GOT3 (cell line): ENCODE results near the gene ZNF407.

Experiments used
- DNase-seq: peaks from one replicate; lab custom pipeline; 2025; ENCODE audit warnings: mixed read lengths; lab: John Stamatoyannopoulos, UW

Gene ZNF407

DNA sequence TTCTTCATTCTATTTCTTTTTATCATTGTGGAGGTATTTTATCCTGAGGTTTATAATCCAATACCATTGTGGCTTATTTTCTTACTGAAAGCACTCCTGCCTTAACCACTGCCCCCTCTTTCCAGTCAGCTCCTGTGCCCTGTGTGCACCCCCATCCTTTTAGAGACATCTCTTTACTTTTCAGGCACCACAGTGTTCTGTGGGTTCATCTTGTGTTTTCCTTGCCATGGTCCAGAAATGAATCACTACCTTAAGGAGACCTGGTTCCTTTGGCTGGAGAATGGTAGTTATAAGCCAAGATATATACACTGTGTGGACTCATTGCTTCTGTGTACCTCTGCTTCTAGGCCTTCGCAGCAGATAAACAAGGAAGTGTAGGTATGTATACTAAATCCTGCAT lies 332.9 kb downstream of the ZNF407 start:
- DNase-seq, result no peak

DNA sequence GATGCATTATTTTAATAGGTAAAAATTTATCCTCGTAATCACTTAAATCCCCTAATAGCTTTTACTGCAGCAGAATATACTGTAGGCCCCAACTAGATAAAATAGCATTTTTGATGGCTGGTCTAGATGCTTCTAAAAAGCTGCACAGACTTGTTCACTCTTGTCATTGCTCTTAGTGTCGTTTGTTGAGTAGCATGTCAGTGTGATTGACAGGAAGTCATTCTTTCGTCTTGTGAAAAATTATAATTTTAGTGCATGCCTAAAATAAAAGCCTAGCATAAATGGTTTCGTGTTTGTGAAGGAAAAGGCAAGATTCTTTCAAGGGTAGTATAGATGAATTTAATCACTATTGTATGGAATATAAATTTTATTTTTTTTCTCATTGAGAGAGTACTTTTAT lies 336.3 kb downstream of the ZNF407 start:
- no peak for DNase-seq

- DNase-seq, result no peak
Measured at GRCh38 chr18:74935434-74935833, 337.8 kb downstream of the ZNF407 start.

DNA sequence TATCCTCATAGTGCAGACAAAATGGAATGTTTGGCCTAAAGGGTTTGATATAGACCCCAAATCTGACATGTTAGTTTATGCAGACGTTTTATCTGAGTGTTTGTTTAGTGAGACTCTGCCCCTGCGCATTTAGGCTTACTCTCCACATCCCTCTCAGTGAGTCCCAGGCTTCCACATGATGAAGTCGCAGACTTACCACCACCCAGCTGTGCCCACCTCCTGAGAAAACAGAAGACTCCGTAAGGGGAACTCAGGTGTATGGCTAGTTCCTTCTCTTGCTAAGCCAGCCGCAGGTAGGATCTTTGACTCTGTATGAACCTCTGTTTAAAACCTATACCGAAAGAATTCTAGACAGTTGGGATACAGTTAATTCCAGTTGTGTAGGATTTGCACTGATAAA lies 338.7 kb downstream of the ZNF407 start:
- no peak for DNase-seq

- no peak for DNase-seq
Measured at GRCh38 chr18:74937291-74937690, 339.6 kb downstream of the ZNF407 start.

DNA sequence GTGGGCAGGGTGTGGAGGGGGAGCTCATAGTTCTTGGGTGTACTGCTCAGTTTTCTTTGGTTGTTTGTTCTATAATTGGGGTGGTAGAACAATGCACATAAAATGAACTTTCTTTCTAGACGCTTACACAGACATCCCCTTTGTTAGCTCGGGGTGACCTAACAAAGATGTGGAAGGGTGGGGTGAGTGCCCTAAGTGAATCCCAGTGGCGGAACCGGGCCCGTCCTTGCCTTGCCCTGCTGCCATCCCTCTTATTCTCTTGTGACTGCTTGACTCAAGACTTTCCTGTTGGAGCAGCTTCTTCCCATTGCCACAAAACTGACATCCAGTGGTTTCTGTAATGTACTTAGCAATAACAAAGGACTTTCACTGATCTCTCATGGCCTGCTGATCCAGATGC lies 343.2 kb downstream of the ZNF407 start:
- DNase-seq, result no peak

GRCh38 chr18:74942319-74942910 lies 344.7 kb downstream of the ZNF407 start:
- DNase-seq, result no peak

DNA sequence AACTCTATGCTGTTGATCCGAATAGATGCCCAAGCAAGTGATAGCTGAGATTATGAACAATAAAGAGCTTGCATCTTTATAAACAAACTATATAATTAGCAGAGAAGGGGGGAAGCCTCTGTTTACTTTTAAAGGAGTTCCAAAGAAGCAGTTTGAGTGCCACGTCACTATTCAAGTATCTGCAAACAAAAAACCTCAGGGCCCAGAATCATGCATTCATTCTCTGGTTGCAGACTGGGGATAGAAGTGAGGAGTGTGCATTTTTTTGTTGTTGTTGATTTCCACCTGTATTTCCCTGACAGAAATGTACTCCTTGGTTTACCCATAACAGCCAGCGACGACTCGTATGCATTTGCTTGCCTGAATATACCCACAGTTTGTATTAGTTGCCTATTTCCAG lies 347.0 kb downstream of the ZNF407 start:
- no peak for DNase-seq

DNA sequence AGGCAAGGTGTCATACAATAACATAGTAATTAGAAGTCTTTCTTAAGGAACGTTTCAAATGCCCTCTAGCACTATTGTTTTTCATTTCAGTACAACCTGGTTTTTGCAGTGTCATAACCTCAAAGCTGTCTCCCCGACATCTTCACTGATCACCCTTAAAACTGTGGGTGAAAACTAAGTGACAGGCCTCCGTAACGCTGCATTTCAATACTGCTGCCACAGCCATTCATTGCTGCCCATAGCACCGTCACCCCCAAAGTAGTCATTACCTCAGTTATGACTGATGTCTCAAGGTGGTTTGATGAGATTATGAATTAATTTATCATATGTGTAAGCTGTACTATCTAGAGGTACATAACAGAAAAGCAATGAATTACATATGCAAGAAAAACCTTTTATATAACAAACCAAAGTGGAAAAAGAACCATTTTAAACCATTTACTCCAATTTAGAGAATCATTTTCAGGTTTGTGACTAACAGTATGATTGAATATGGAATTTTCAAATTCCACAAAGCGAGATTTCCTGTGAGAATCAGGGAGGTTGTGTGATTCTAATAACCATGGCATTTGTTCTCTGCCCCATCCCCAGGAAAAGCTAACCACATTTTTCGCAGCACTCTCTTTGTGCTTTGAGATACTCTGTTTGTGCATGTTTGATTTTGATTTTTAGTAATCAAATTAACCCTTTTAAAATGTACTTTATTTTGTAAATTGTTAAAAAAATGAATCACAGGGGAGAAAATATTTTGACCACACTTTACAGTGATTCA lies 348.3 kb downstream of the ZNF407 start:
- no peak for DNase-seq

DNA sequence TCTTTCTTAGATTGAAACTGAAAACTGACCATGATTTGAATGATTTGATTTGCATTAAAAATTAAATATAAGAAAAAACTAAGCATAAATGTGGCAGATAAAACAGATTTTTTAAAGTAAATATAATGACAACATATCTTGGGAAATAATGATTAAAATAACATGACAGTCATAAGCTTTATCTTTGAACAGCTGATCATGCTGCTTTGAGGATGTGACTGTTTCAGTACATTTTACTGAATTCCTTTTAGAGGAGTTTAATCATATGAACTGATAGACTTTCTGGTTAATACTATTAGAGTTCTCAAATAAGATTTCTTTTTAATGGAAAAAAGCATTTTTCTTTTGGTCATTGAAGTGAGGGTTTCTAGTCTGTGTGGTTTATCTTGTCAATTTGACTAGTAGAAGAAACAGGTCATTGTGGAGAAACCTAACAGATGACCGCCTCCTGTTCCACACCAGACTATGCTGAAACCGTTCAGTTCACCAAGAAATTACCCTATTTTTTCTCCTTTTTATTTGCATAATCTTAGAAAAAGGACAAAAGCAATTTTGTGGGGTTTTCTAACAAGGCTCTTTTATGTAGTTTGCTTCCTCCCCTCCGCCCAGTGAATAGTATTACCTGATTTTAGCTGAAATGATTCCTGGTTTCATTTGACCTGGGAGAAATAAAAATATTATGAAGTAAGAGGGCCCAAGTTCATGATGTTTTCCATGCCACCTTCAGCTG lies 349.1 kb downstream of the ZNF407 start:
- DNase-seq, result no peak

DNA sequence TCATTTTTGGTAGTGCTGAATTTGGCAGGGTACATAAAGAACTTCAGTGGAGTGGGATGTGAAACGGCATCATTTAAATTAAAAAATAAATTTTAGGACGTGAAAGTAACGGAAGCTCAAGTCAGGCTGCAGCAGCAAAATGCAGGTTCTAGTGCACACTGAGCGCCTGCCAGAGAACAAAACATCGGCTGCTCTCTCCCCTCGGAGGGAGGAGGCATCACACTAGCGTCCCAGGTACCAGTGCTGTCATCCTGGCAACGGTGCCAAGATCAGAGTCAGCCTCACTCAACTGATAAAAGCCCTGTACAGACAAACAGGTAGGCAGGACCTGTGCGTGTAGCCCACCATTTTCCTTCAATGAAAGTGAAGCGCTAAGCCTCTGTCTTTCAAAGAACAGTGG lies 349.7 kb downstream of the ZNF407 start:
- DNase-seq, result no peak

- no peak for DNase-seq
Measured at GRCh38 chr18:74947875-74948274, 350.2 kb downstream of the ZNF407 start.

- DNase-seq, result no peak
Measured at GRCh38 chr18:74949611-74950010, 351.9 kb downstream of the ZNF407 start.

DNA sequence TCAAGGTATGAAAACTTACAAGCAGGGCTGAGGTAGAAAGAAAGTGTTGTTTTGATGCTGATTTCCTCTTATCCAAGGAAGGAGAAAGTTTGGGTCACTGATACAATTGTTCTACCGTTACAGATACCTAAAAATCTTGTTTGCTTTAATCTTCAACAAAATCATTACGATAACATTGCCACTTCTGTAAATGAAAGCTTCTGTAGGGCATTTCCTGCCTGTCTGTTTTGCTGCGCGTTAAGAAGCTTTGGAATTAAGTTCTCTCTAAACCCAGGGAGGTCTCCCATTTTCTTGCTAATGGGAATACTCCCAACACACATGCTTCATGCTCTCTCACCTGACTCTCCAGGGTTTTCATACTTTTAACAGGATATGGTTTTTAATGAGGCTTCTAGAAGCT lies 352.8 kb downstream of the ZNF407 start:
- DNase-seq, result no peak

- no peak for DNase-seq
Measured at GRCh38 chr18:74951165-74951760, 353.6 kb downstream of the ZNF407 start.

- no peak for DNase-seq
Measured at GRCh38 chr18:74957588-74958224, 360.0 kb downstream of the ZNF407 start.

GRCh38 chr18:74959216-74959615 lies 361.5 kb downstream of the ZNF407 start:
- no peak for DNase-seq

DNA sequence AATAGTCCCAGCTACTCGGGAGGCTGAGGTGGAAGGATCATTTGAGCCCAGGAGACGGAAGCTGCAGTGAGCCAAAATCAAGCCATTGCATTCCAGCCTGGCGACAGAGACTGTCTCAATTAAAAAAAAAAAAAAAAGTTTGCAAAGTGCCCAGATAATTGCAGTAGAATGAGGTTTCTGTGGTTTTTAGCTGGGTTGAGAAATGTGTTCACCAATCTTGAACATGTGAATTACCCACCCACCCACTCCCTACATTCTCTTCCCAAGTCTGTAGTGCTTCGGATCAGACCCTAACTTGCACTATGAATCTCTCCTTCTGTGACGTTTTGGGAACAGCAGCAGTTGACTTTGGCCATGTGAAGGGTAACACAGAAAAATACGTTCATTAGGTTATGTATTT lies 363.9 kb downstream of the ZNF407 start:
- no peak for DNase-seq

- DNase-seq, result no peak
Measured at GRCh38 chr18:74963820-74964446, 366.3 kb downstream of the ZNF407 start.

DNA sequence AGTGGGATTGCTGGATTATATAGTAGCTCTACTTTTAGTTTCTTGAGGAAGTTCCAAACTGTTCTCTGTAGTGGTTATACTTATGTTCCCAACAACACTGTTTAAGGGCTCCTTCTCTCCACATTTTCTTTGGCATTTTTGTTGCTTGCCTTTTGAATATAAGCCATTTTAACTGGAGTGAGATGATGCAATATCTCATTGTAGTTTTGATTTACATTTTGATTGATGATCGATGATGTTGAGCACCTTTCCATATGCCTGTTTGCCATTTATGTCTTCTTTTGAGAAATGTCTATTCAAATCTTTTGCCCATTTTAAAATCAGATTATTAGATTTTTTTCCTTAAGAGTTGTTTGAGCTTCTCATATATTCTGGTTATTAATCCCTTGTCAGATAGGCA lies 368.0 kb downstream of the ZNF407 start:
- DNase-seq, result no peak

- DNase-seq, result no peak
Measured at GRCh38 chr18:74967438-74967837, 369.8 kb downstream of the ZNF407 start.

DNA sequence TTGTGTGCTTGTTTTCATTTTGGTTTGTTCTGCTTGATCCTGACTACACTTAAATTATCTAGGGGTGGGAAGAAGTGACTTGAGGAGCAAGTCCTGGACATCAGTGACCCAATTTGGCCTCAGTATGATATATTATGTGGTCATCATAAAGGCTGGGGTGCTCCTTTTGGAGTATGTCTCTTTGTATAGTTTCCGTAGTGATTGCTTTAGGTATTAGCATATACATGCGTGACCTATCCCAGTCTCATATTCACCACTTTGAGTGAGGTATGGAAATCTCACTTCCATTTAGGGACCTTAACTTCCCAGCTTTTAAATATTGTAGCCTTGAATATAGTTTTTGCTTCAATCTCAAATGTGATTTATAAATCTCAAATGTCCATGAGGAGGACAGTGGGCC lies 370.3 kb downstream of the ZNF407 start:
- DNase-seq, result no peak
